Measurements from ENCODE around the gene AKR7A3.

The AKR7A3 gene

DNA sequence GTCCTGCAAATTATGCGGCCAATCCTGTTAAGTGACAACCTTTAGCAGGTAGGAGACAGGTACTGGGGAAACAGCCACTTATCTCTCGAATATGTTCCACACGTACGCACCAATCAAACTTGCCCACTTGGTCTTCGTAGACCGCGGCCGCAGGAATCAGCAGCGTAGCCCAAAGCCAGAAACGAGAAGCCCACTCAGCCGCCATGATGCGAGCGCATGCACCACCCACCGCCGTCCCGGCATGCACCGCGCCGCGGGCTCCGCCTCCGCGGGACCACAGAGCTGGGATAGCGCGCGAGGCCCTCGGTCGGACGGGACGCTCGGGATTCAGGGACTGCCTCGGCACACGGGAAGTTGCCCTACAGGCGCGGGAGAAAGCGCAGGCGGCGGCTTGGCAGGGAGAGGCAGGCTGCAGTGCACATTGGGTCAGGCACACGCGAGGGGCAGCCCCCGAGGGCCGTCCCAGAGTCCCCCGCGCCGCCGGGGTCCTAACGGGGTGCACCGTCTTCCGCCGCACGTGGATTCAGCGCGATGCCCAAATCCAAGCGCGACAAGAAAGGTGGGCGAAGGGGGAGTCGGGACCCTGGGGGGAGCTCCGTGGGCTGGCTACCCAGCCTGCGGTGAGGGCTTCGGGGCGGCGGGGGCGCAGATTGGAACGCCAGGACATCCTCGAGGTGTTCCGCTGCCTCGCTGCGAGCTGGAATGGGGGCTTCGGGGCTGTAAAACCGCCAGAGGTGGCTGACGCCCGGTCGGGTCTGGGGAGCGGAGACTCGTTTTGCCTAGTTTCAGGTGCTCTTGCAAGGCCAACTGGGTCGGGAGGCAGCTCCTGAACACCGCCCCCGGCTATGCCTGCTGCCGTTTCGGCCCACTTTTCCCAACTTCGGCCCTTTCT lies 37.0 kb downstream of the AKR7A3 start, which contains the start of the genes EMC1 and MRTO4:
TSS of gene EMC1 (minus strand) at position 220 of the 892 bp plus-strand sequence. CDS start at position 205, 15 bp downstream.
TSS of gene MRTO4 (plus strand) at position 501 of the 892 bp plus-strand sequence. CDS start at position 532, 31 bp downstream.
- DNase-seq: peak; percentile 83

DNA sequence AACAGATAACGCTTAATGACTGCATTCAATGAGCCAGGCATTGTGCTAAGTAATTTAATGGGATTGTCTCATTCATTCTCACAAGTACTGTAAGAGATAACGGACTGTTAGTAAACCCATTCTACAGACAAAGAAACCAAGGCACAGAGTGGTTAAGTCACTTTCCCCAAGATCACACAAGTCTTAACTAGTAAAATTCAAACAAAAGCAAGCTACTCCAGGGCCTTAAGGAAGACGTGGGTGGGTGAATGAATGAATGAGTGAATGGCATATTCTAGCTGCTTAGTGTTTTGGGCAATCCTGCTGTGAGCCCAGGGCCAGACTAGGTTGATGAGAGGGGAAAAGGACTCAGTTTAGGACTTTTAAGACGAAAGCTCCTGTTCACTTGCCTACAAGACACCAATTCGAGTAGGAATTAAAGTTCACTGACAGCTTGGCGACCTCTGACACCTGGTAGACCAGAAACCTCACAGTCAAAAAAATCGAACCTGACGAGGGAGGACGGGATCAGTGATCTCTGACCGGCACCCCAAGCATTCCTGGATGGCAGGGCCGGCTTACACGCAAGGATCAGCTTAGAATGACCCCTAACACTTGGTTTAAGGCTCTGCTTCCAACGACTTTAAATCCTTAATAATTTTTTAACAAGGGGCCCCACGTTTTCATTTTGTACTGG lies 37.8 kb downstream of the AKR7A3 start:
- DNase-seq: no peak

DNA sequence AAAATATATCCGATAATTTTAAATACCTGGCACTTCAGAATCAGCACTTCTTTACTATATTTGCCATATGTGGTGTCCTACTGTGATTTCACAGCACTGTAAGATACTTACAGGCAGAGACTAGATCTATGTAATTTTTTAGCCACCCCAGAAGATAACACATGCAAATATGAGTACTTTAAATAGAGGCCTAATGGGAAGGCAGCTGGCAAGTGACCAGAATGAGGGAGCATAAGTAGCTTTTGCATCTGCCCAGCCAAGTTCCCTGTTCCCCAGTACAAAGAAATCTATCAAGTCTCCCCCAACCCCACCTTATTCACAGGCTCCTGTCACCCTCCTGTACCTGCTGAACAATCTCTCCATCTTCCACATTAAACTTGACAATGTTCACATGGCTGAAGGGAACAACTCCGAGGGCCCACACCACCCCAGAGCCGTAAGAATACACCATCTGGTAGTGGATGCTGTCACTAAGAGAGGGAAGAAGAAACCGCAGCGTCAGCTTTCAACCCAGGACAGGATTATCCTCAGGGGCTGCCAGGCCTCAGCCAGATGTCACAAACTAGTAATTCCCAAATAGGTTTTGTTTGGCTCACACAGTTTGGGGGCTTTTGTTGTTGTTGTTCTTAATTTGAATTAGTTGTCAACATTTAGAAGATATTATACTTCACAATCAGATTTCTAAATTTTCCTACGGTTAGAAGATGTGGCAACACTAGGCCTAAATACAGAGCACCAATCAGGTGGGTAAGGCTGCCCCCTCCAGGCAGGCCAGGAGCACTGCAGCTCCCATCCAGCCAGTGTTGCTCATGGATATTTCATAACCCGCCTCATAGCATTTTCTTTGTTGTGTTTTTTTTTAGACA lies 47.7 kb downstream of the AKR7A3 start:
- DNase-seq: peak; percentile 53

DNA sequence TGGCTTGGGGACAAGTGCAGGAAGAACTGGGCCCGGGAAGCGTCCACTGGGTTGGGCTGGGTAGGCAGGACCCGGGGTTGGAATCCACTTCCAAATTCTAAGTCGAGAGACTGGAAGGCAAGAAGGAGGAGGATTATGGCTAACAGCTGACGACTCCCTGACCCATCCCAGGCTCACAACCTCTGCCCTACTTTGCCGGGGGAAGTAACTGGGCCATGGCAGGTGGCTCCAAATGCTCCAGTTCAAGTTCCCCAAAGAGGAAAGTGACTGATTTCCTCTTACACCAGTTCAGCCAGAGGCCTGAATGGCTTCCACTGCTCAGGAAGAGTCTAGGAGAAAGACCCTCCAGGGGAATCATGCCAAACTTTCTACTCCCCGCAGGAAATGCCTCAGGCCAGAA lies 48.7 kb downstream of the AKR7A3 start:
- DNase-seq: no peak

DNA sequence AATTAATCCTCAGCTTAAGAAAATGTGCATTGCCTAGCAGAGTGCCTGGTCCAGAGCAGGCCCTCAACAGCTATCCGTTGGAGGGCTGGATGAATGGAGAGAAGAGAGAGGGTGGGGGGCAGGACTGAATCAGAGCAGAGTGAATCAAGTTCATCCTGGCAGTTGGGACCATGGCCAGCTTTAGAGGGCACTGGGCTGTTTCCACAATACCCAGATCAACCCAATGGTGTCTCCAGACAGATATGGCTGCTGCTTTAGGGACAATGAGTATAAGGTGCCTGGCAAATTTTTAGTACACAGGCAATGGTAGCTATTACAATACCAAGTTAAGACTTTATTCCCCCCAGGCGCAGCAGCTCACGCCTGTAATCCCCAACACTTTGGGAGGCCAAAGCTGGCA lies 54.3 kb downstream of the AKR7A3 start:
- DNase-seq: no peak
